ENCODE results near the gene BPGM.

DNA sequence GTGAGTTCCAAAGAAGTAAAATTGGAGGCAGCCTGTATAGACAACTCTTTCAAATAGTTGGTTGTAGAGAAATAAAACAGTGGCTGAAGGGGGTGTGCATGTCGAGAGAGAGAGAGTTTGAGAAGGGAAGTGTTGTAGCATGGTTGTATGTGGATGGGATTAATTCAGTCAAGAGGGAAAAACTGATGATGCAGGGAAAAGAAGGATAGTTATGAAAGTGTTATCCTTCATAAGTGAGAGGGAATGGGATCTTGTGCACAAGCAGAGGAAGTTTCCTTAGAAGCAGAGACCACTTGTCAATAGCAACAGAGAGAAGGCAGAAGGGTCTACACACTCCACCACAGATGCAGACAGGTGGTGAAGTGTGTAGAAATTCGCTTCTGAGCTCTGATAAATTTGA, 30.0 kb upstream of the BPGM start:
- no peak for TF ChIP-seq CTCF (IDR thresholded peaks at IDR 0.05; ENCODE audit: insufficient read depth, low read length, poor library complexity, severe bottlenecking)
- no peak for TF ChIP-seq EZH2phosphoT487 (conservative IDR thresholded peaks at IDR 0.05; ENCODE audit: low read length)
